Activated CD8-positive, alpha-beta T cell treated with anti-CD3 and anti-CD28 coated beads, Interleukin-2, amount 10 ng/mL, durations not matched to agents 7 days and 5 days (primary cell): Measurements from ENCODE around the gene HIP1R. TPM values are rescaled to one million over a fixed set of nuclear protein-coding genes. Genes with fewer than 3 reads are reported as not detected.
A peak's percentile ranks its signal among the peaks of the same experiment; 100 is the strongest.

Experiments
- ATAC-seq: fragments of 150-1000 bp; cut with Tn5 transposase; one replicate; pipeline ENCODE4 v1.10.0; 2021; ENCODE audit warnings: moderate library complexity
- CTCF ChIA-PET: fragments of 350-600 bp; sonication (Branson Sonifier 250); formaldehyde crosslinking; loops from one replicate; lab custom pipeline; 2021; ENCODE audit warnings: antibody characterized with exemption; lab: Charles Lee
- POLR2A ChIA-PET: fragments of 350-600 bp; sonication (Branson Sonifier 250); formaldehyde crosslinking; loops from one replicate; lab custom pipeline; 2021; ENCODE audit warnings: antibody characterized with exemption; lab: Charles Lee
- DNase-seq: peaks from one replicate; pipeline ENCODE4 v3.0.0-alpha.2; 2020
- H3K27ac Mint-ChIP-seq: one replicate; pipeline ENCODE4 v1.8.0; 2021; ENCODE audit warnings: mild to moderate bottlenecking, mixed read lengths
- H3K27me3 Mint-ChIP-seq: one replicate; pipeline ENCODE4 v1.8.0; 2021; ENCODE audit warnings: low read depth, mixed read lengths
- H3K36me3 Mint-ChIP-seq: one replicate; pipeline ENCODE4 v1.8.0; 2021; ENCODE audit warnings: low read depth, mixed read lengths
- H3K4me1 Mint-ChIP-seq: one replicate; pipeline ENCODE4 v1.8.0; 2021; ENCODE audit warnings: low read depth, mixed read lengths
- H3K4me3 Mint-ChIP-seq: one replicate; pipeline ENCODE4 v1.8.0; 2021; ENCODE audit warnings: mild to moderate bottlenecking, mixed read lengths
- H3K9me3 Mint-ChIP-seq: one replicate; pipeline ENCODE4 v1.8.0; 2022; ENCODE audit warnings: mixed read lengths; ENCODE audit not compliant: insufficient read depth
- total RNA-seq, 2 experiments: library from RNA; stranded (reverse); gene quantifications; one replicate each; pipeline ENCODE4 v1.2.3, GENCODE V29; 2021

The HIP1R gene
- total RNA-seq, 2 experiments from 2014 or later: 36.2 to 37.4 TPM

GRCh38 chr12:122811777-122812176 is 23.5 kb upstream of the HIP1R start:
- POLR2A ChIA-PET: no interaction called here
- no peak overlapping the region for H3K4me3 Mint-ChIP-seq
- CTCF ChIA-PET: interaction anchor here (0.8 kb wide), 1 partner anchor 18 kb away, joined by 3 read pairs; no protein-coding TSS in a partner anchor
- no peaks in the 10 kb centered on the region for H3K27me3 Mint-ChIP-seq
- no peaks in the 10 kb centered on the region for H3K36me3 Mint-ChIP-seq
- no peak for ATAC-seq
- H3K9me3 Mint-ChIP-seq: no peaks in the 10 kb centered on the region
- DNase-seq: no peak
- no peak overlapping the region for H3K27ac Mint-ChIP-seq
- H3K4me1 Mint-ChIP-seq: peaks cover 5% of the 10 kb centered on the region

- no peak for ATAC-seq
- ChIA-PET POLR2A (no interaction called here), CTCF (no interaction called here)
- Mint-ChIP-seq H3K4me3 (no peak overlapping the region), H3K27ac (no peak overlapping the region), H3K36me3 (no peaks in the 10 kb centered on the region), H3K27me3 (no peaks in the 10 kb centered on the region), H3K4me1 (peaks cover 5% of the 10 kb centered on the region), H3K9me3 (no peaks in the 10 kb centered on the region)
- DNase-seq: no peak
Measured at GRCh38 chr12:122813310-122813713, 21.9 kb upstream of the HIP1R start.

GRCh38 chr12:122819209-122819785 is 16.0 kb upstream of the HIP1R start:
- no peaks in the 10 kb centered on the region for H3K4me1 Mint-ChIP-seq
- no peak for ATAC-seq

DNA sequence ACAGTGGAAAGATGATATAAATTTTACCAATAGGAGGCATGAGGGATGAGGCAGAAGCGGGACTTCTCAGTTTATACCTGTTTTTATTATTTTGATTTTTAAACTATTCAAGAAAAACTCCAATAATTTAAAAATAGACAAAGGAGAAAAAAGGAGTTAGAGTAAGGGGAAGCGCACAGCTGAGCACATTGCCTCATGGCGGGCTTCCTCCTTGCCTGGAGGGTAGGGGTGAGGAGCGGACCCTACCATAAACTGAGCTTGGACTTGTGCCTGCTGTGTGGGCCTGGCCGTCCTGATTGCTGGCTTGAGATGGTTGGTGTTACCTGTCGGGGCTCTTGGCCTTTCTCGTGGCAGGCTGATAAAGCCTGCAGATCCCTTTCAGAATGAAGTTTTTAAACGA is 15.1 kb upstream of the HIP1R start:
- H3K27me3 Mint-ChIP-seq: no peaks in the 10 kb centered on the region
- H3K4me1 Mint-ChIP-seq: no peaks in the 10 kb centered on the region
- ATAC-seq (no peak), DNase-seq (no peak)
- H3K9me3 Mint-ChIP-seq: no peaks in the 10 kb centered on the region
- CTCF ChIA-PET: no interaction called here
- no peak overlapping the region for H3K4me3 Mint-ChIP-seq
- H3K27ac Mint-ChIP-seq: no peak overlapping the region
- no peaks in the 10 kb centered on the region for H3K36me3 Mint-ChIP-seq
- POLR2A ChIA-PET: no interaction called here

More at GRCh38 chr12:122819209-122819785, 16.0 kb upstream of the HIP1R start:
- DNase-seq: no peak
- ChIA-PET POLR2A (no interaction called here), CTCF (interaction anchor here (1.0 to 1.4 kb wide), 3 partner anchors 15 to 26 kb away, joined by 4 read pairs; no protein-coding TSS in a partner anchor)
- H3K27me3 Mint-ChIP-seq: no peaks in the 10 kb centered on the region
- H3K4me3 Mint-ChIP-seq: no peak overlapping the region
- no peaks in the 10 kb centered on the region for H3K9me3 Mint-ChIP-seq
- no peak overlapping the region for H3K27ac Mint-ChIP-seq
- no peaks in the 10 kb centered on the region for H3K36me3 Mint-ChIP-seq

GRCh38 chr12:122820838-122821271 is 14.4 kb upstream of the HIP1R start:
- DNase-seq (no peak), ATAC-seq (no peak)
- H3K4me1 Mint-ChIP-seq: no peaks in the 10 kb centered on the region
- ChIA-PET CTCF (no interaction called here), POLR2A (no interaction called here)
- H3K27ac Mint-ChIP-seq: no peak overlapping the region
- H3K4me3 Mint-ChIP-seq: no peak overlapping the region
- no peaks in the 10 kb centered on the region for H3K9me3 Mint-ChIP-seq
- H3K36me3 Mint-ChIP-seq: no peaks in the 10 kb centered on the region
- no peaks in the 10 kb centered on the region for H3K27me3 Mint-ChIP-seq

DNA sequence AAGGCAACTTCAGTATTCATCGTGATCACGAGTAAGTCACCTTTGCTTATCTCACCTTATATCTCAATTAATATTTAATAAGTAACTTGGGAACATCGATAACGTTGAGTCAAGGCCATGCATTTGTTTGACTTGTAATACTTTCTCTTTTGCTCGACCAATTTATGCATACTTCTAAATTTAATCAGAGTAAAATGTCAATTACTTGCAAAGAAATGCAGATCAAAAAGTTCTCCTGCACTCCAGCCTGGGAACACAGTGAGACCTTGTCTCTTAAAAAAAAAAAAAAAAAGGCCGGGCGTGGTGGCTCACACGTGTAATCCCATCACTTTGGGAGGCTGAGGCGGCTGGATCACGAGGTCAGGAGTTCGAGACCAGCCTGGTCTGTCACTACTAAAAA is 11.8 kb upstream of the HIP1R start:
- Mint-ChIP-seq H3K4me3 (no peak overlapping the region), H3K4me1 (peaks cover 2% of the 10 kb centered on the region), H3K27me3 (peaks cover 3% of the 10 kb centered on the region), H3K9me3 (no peaks in the 10 kb centered on the region), H3K27ac (no peak overlapping the region), H3K36me3 (no peaks in the 10 kb centered on the region)
- ATAC-seq (no peak), DNase-seq (no peak)
- CTCF ChIA-PET: no interaction called here
- POLR2A ChIA-PET: no interaction called here

GRCh38 chr12:122825773-122826724 is 9.2 kb upstream of the HIP1R start:
- Mint-ChIP-seq H3K4me3 (no peak overlapping the region), H3K9me3 (no peaks in the 10 kb centered on the region), H3K27ac (no peak overlapping the region), H3K27me3 (peaks cover 12% of the 10 kb centered on the region), H3K4me1 (peaks cover 2% of the 10 kb centered on the region), H3K36me3 (no peaks in the 10 kb centered on the region)
- ChIA-PET CTCF (interaction anchor here (1.0 to 3.3 kb wide), 3 partner anchors 8 to 32 kb away, joined by 3 to 21 read pairs (median 5); no protein-coding TSS in a partner anchor), POLR2A (no interaction called here)
- ATAC-seq (no peak), DNase-seq (no peak)

- DNase-seq (no peak), ATAC-seq (no peak)
- Mint-ChIP-seq H3K9me3 (no peaks in the 10 kb centered on the region), H3K27ac (no peak overlapping the region), H3K4me1 (peaks cover 2% of the 10 kb centered on the region), H3K27me3 (peaks cover 12% of the 10 kb centered on the region), H3K4me3 (no peak overlapping the region), H3K36me3 (no peaks in the 10 kb centered on the region)
- CTCF ChIA-PET: interaction anchor here (2.0 to 3.3 kb wide), 2 partner anchors 9 to 34 kb away, joined by 5 to 21 read pairs; no protein-coding TSS in a partner anchor
- POLR2A ChIA-PET: no interaction called here
Measured at GRCh38 chr12:122827258-122827657, 8.0 kb upstream of the HIP1R start.

- Mint-ChIP-seq H3K27me3 (peaks cover 23% of the 10 kb centered on the region), H3K9me3 (no peaks in the 10 kb centered on the region), H3K4me1 (peaks cover 11% of the 10 kb centered on the region), H3K36me3 (no peaks in the 10 kb centered on the region), H3K27ac (no peak overlapping the region), H3K4me3 (no peak overlapping the region)
- no peak for DNase-seq
- ChIA-PET POLR2A (interaction anchor here (0.5 to 1.4 kb wide), 2 partner anchors 12 to 64 kb away, joined by 3 to 4 read pairs; no protein-coding TSS in a partner anchor), CTCF (interaction anchor here (1.3 kb wide), 1 partner anchor 27 kb away, joined by 4 read pairs; no protein-coding TSS in a partner anchor)
- ATAC-seq: no peak
Measured at GRCh38 chr12:122830517-122831214, 4.6 kb upstream of the HIP1R start.

- Mint-ChIP-seq H3K4me3 (peak overlapping the region; percentile 84), H3K36me3 (peaks cover 3% of the 10 kb centered on the region), H3K27me3 (peaks cover 16% of the 10 kb centered on the region), H3K4me1 (peaks cover 32% of the 10 kb centered on the region), H3K27ac (peak overlapping the region; percentile 84), H3K9me3 (no peaks in the 10 kb centered on the region)
- peak; percentile 38 for DNase-seq
- peak; percentile 32 for ATAC-seq
- ChIA-PET CTCF (interaction anchor here (0.7 to 3.5 kb wide), 6 partner anchors 15 to 402 kb away, joined by 3 to 25 read pairs (median 3); no protein-coding TSS in a partner anchor), POLR2A (interaction anchor here (0.8 kb wide), 1 partner anchor 12 kb away, joined by 3 read pairs; no protein-coding TSS in a partner anchor)
Measured at GRCh38 chr12:122834104-122834920, 945 bp upstream of the HIP1R start.

DNA sequence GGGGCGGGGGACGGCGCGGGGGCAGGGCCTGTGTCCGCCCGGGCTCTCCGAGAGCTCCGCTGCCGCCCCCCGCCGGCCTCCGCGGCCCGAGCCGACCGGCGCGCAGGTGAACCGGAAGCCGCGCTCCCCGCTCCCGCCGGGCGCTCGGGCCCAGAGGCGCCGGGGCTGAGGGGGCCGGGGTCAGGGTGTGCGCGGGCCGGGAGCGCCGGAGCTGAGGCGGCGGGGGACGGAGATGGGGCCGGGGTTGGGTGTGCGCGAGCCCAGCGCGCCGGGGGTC is 431 bp downstream of the HIP1R start:
- no peak overlapping the region for H3K27ac Mint-ChIP-seq

More for the DNA sequence above, 431 bp downstream of the HIP1R start:
- H3K36me3 Mint-ChIP-seq: peaks cover 3% of the 10 kb centered on the region
- peaks cover 32% of the 10 kb centered on the region for H3K4me1 Mint-ChIP-seq
- ATAC-seq: peak; percentile 66
- no peaks in the 10 kb centered on the region for H3K9me3 Mint-ChIP-seq
- ChIA-PET CTCF (interaction anchor here (1.1 to 1.6 kb wide), 3 partner anchors 25 to 52 kb away, joined by 3 to 14 read pairs (median 5); no protein-coding TSS in a partner anchor), POLR2A (interaction anchor here (1.3 to 1.9 kb wide), 3 partner anchors 82 to 397 kb away, joined by 4 to 7 read pairs (median 5); partner anchors contain the start of genes MPHOSPH9, MTRFR and OGFOD2)
- H3K27me3 Mint-ChIP-seq: peaks cover 11% of the 10 kb centered on the region
- H3K4me3 Mint-ChIP-seq: peak overlapping the region; percentile 95
- DNase-seq: peak; percentile 40
